Measurements from ENCODE around the gene JPH2. TPM values are rescaled to one million over a fixed set of nuclear protein-coding genes. Genes with fewer than 3 reads are reported as not detected.

JPH2 gene
- total and polyA plus RNA-seq, 2 experiments from 2014 or later = 0.16 to 1.1 TPM

DNA sequence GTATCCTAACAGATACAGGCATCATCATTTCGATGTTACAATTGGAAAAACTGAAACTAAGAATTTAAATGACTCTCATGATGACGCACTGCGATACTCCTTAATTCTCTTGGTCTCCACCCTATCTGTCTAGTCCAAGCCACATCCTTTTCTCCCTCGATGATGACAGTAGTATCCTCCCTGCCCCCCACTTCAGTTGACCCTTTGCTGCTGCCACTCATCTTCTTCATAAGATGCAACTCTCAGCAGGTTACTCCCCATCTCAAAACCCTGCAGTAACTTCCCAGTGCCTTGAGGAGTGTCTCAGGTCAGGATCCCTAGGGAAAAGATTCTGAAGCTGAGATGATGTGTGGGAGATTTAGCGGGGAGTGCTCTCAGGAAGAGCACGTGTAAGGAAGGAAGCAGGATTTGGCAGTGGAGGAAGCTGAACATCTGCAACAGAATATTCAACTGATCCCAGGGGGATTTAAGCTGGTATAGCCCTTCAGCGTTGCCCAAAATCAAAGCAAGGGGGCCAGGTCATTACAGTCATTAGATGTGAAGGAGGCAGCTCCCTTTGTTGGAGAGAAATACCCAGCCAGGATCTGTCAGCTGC is 16.1 kb downstream of the JPH2 start:
- DNase-seq (ENCODE audit: low spot score) (no peak), ATAC-seq (no peak)
- H3K79me2 ChIP-seq (replicated peaks; ENCODE audit: insufficient read depth) = no peaks in the 10 kb centered on the region
- H3K27ac ChIP-seq (ENCODE audit: low read depth) = no peak overlapping the region
- H4K20me1 ChIP-seq (replicated peaks; ENCODE audit: insufficient read depth) = no peaks in the 10 kb centered on the region
- Mint-ChIP-seq H3K36me3 (ENCODE audit: low read depth) (no peaks in the 10 kb centered on the region; the same call in 2 of the 3 replicates), H3K27me3 (ENCODE audit: insufficient read depth, low read depth, poor library complexity) (peaks cover 11% of the 10 kb centered on the region), H3K4me3 (no peak overlapping the region), H3K9me3 (no peaks in the 10 kb centered on the region), H3K4me1 (peaks cover 3% of the 10 kb centered on the region; the same call in 1 of the 3 replicates), H3K27ac (no peak overlapping the region)
- no peaks in the 10 kb centered on the region for H3F3A ChIP-seq (replicated peaks; ENCODE audit: low read depth)
- H3K27me3 ChIP-seq (ENCODE audit: insufficient read depth) = no peaks in the 10 kb centered on the region
- no peaks in the 10 kb centered on the region for H3K9me2 ChIP-seq (ENCODE audit: insufficient read depth)
- no peak overlapping the region for H2AFZ ChIP-seq
- no peak overlapping the region for H3K4me3 ChIP-seq
- H3K4me2 ChIP-seq = no peak overlapping the region
- TF ChIP-seq, protein P1, sequence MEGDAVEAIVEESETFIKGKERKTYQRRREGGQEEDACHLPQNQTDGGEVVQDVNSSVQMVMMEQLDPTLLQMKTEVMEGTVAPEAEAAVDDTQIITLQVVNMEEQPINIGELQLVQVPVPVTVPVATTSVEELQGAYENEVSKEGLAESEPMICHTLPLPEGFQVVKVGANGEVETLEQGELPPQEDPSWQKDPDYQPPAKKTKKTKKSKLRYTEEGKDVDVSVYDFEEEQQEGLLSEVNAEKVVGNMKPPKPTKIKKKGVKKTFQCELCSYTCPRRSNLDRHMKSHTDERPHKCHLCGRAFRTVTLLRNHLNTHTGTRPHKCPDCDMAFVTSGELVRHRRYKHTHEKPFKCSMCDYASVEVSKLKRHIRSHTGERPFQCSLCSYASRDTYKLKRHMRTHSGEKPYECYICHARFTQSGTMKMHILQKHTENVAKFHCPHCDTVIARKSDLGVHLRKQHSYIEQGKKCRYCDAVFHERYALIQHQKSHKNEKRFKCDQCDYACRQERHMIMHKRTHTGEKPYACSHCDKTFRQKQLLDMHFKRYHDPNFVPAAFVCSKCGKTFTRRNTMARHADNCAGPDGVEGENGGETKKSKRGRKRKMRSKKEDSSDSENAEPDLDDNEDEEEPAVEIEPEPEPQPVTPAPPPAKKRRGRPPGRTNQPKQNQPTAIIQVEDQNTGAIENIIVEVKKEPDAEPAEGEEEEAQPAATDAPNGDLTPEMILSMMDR (conservative IDR thresholded peaks at IDR 0.05; ENCODE audit: low read depth in 2 of 2) = no peak
- TF ChIP-seq JUNB (IDR thresholded peaks at IDR 0.05; ENCODE audit: unreplicated experiment) (no peak), ZNF331 (CRISPR knock-in tag; IDR thresholded peaks at IDR 0.05; ENCODE audit: low read depth) (no peak), EZH2phosphoT487 (IDR thresholded peaks at IDR 0.05; ENCODE audit: unreplicated experiment) (no peak), ZNF114 (CRISPR knock-in tag; IDR thresholded peaks at IDR 0.05) (no peak), EZH2 (IDR thresholded peaks at IDR 0.05; ENCODE audit: low read depth, unreplicated experiment) (no peak), NANOG (IDR thresholded peaks at IDR 0.05; ENCODE audit: borderline replicate concordance) (no peak), POLR2AphosphoS5 (IDR thresholded peaks at IDR 0.05; ENCODE audit: low read depth) (no peak), CREB1 (CRISPR knock-in tag; IDR thresholded peaks at IDR 0.05; ENCODE audit: low read depth) (no peak), STAT1 (IDR thresholded peaks at IDR 0.05; ENCODE audit: unreplicated experiment) (no peak)
- TF ChIP-seq, protein P2, sequence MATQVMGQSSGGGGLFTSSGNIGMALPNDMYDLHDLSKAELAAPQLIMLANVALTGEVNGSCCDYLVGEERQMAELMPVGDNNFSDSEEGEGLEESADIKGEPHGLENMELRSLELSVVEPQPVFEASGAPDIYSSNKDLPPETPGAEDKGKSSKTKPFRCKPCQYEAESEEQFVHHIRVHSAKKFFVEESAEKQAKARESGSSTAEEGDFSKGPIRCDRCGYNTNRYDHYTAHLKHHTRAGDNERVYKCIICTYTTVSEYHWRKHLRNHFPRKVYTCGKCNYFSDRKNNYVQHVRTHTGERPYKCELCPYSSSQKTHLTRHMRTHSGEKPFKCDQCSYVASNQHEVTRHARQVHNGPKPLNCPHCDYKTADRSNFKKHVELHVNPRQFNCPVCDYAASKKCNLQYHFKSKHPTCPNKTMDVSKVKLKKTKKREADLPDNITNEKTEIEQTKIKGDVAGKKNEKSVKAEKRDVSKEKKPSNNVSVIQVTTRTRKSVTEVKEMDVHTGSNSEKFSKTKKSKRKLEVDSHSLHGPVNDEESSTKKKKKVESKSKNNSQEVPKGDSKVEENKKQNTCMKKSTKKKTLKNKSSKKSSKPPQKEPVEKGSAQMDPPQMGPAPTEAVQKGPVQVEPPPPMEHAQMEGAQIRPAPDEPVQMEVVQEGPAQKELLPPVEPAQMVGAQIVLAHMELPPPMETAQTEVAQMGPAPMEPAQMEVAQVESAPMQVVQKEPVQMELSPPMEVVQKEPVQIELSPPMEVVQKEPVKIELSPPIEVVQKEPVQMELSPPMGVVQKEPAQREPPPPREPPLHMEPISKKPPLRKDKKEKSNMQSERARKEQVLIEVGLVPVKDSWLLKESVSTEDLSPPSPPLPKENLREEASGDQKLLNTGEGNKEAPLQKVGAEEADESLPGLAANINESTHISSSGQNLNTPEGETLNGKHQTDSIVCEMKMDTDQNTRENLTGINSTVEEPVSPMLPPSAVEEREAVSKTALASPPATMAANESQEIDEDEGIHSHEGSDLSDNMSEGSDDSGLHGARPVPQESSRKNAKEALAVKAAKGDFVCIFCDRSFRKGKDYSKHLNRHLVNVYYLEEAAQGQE (IDR thresholded peaks at IDR 0.05; ENCODE audit: unreplicated experiment) = no peak
- TF ChIP-seq, protein P3, sequence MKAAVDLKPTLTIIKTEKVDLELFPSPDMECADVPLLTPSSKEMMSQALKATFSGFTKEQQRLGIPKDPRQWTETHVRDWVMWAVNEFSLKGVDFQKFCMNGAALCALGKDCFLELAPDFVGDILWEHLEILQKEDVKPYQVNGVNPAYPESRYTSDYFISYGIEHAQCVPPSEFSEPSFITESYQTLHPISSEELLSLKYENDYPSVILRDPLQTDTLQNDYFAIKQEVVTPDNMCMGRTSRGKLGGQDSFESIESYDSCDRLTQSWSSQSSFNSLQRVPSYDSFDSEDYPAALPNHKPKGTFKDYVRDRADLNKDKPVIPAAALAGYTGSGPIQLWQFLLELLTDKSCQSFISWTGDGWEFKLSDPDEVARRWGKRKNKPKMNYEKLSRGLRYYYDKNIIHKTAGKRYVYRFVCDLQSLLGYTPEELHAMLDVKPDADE (IDR thresholded peaks at IDR 0.05) = no peak
- TF ChIP-seq, protein P4, sequence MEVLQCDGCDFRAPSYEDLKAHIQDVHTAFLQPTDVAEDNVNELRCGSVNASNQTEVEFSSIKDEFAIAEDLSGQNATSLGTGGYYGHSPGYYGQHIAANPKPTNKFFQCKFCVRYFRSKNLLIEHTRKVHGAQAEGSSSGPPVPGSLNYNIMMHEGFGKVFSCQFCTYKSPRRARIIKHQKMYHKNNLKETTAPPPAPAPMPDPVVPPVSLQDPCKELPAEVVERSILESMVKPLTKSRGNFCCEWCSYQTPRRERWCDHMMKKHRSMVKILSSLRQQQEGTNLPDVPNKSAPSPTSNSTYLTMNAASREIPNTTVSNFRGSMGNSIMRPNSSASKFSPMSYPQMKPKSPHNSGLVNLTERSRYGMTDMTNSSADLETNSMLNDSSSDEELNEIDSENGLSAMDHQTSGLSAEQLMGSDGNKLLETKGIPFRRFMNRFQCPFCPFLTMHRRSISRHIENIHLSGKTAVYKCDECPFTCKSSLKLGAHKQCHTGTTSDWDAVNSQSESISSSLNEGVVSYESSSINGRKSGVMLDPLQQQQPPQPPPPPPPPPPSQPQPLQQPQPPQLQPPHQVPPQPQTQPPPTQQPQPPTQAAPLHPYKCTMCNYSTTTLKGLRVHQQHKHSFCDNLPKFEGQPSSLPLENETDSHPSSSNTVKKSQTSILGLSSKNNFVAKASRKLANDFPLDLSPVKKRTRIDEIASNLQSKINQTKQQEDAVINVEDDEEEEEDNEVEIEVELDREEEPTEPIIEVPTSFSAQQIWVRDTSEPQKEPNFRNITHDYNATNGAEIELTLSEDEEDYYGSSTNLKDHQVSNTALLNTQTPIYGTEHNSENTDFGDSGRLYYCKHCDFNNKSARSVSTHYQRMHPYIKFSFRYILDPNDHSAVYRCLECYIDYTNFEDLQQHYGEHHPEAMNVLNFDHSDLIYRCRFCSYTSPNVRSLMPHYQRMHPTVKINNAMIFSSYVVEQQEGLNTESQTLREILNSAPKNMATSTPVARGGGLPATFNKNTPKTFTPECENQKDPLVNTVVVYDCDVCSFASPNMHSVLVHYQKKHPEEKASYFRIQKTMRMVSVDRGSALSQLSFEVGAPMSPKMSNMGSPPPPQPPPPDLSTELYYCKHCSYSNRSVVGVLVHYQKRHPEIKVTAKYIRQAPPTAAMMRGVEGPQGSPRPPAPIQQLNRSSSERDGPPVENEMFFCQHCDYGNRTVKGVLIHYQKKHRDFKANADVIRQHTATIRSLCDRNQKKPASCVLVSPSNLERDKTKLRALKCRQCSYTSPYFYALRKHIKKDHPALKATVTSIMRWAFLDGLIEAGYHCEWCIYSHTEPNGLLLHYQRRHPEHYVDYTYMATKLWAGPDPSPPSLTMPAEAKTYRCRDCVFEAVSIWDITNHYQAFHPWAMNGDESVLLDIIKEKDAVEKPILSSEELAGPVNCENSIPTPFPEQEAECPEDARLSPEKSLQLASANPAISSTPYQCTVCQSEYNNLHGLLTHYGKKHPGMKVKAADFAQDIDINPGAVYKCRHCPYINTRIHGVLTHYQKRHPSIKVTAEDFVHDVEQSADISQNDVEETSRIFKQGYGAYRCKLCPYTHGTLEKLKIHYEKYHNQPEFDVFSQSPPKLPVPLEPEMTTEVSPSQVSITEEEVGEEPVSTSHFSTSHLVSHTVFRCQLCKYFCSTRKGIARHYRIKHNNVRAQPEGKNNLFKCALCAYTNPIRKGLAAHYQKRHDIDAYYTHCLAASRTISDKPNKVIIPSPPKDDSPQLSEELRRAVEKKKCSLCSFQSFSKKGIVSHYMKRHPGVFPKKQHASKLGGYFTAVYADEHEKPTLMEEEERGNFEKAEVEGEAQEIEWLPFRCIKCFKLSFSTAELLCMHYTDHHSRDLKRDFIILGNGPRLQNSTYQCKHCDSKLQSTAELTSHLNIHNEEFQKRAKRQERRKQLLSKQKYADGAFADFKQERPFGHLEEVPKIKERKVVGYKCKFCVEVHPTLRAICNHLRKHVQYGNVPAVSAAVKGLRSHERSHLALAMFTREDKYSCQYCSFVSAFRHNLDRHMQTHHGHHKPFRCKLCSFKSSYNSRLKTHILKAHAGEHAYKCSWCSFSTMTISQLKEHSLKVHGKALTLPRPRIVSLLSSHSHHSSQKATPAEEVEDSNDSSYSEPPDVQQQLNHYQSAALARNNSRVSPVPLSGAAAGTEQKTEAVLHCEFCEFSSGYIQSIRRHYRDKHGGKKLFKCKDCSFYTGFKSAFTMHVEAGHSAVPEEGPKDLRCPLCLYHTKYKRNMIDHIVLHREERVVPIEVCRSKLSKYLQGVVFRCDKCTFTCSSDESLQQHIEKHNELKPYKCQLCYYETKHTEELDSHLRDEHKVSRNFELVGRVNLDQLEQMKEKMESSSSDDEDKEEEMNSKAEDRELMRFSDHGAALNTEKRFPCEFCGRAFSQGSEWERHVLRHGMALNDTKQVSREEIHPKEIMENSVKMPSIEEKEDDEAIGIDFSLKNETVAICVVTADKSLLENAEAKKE (CRISPR knock-in tag; IDR thresholded peaks at IDR 0.05) = no peak
- no peaks in the 10 kb centered on the region for H3K36me3 ChIP-seq (ENCODE audit: insufficient read depth)
- H3K4me1 ChIP-seq (ENCODE audit: insufficient read depth) = no peaks in the 10 kb centered on the region

Measured in GM23338 (cell line).